Measurements from ENCODE around the gene CHST1.

The CHST1 gene, protein sequence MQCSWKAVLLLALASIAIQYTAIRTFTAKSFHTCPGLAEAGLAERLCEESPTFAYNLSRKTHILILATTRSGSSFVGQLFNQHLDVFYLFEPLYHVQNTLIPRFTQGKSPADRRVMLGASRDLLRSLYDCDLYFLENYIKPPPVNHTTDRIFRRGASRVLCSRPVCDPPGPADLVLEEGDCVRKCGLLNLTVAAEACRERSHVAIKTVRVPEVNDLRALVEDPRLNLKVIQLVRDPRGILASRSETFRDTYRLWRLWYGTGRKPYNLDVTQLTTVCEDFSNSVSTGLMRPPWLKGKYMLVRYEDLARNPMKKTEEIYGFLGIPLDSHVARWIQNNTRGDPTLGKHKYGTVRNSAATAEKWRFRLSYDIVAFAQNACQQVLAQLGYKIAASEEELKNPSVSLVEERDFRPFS

DNA sequence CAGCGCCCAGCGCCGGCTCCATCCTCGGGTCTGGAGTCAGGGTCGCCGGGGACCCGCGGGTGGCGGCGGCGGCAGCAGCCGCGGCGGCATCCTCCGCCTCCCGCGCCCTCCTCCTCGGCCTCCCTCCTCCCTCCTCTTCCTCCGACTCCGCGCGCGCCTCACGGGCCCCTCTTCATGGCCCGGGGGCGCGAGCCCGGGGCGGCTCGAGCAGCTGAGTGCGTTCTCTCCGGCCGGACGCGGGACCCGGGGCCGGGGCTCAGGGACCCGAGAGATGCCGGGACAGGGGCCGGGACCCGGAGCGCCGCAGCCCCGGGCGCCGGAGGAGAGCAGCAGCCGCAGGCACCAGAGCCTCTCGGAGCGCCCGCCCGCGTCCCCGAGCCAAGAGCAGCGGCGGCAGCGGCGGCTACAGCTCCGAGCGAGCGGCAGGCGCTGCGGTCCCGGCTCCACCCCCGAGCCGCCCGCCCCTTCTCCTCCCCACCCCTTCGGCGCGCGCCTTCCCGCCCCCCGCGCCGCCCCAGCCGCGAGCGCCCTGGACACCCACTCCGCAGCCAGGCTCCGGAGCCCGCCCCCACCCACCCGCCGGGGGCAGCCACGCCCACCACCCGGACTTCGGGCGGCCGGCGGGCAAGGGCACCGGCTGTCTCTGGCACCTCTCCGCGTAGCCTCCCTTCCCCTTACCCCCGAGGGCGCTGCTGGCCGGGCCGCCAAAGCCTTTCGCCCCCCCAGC is at the start of gene CHST1:
TSS of gene CHST1 (minus strand) at position 417 of the 727 bp plus-strand sequence. CDS start 14,699 bp downstream, outside the sequence.
- DNase-seq: peak; percentile 33 to 65

DNA sequence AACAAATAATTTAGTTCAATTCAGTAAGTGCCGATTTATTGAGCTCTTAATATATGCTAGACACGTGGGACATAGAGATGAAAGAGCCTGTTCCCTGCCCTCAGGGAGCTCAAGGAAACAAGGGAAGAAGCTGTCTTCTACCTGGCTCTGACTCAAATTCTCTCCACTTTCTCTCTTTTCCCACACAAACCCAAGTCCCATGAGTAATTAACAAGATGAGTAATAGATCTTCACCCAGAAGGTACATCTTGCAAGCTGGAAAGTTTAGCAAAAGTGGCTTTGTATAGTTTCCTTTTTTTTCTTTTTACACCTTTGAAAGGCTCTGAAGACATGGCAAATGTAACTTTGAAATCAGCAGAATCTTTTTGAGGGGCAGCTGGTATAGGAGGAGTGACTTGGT is 48.2 kb upstream of the CHST1 start:
- DNase-seq: no peak

DNA sequence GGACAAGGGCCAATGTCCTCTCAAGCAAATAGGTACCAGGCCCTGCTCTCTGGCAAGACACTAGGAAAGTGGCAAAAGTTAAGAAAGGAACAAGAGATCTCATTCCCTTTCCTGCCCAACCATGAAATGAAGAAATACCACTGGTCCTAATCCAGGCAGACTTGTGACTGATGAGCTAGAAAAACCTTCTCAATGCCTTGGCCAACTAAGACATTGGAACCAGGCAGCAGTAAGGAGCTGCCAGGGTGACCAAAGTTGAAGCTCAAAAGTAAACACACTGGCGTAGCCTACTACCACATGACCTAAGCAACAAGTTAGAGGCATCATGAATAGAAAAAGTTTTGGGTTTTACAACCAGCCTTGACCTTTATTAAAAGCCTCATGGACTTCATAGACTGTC is 45.1 kb upstream of the CHST1 start:
- DNase-seq: no peak

DNA sequence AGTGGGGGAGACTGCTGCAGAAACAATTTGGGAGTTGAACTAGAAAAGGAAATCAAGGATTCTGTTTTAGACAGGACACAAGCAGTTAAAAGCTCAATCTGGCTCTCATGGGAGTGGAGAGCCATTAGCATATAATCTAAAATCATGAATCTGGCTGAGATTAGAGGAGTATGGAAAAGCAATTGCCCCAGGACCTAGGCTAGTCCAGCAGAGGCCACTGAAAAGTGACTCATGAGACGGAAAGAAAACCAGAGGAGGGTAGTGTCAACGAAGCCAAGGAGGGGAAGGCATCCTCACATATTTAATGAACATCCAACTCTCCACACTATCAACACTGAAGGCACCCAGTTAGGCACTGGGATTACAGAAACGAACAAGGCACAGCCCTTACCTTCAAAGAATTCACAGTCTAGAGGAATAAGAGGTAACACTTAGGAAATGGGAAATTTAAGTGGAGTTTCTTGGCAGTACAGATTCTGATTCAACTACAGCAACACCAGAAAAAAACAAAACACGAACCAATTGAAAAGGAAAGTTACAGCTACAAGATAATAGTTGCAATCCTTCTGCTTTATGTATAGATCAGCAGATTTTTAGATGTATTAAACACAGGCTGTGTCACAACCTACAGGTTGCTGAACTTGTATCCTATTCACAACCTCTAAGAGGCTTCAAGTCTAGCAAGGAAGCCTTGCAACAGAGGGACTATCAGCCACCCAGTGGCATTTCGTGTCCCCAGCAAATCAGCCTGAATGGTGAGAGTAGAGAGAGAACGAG is 43.7 kb upstream of the CHST1 start:
- no peak for DNase-seq

DNA sequence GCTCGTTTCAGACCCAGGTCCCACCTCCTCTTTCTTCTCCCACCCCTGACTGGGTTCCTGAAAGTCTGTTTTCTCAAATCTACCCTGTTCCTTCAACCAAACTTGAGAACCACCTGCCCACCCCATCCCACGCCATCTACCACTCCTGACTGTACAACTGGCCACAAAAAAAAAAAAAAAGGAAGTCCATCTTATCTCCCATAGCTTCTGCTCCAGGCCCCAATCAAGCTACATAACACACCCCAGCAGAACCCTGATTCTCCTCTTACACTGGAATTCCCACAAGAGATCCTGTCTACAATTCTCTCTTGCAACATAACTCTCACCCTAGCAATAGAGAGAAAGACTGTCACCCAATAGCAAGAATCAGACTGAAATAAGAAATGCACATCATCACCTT is 39.2 kb upstream of the CHST1 start:
- no peak for DNase-seq

DNA sequence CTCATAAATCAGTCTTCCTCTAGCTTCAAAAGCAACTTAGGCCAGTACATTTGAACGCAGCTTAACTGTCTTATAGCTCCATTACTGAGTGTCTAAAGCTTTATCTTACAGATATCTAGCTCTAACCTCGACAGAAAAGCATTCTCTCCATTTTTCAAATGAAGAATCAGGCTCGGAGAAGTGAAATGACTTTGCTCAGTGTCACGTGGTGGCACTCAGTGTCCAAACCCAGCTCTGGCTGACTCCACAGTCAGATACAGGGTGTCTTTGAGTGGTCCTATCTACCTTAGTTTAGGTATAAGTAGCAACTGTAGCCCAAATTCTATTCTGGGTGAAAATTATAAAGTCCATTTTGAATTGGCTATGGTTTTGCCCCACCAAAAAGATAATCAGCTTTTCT is 38.7 kb upstream of the CHST1 start:
- no peak for DNase-seq

DNA sequence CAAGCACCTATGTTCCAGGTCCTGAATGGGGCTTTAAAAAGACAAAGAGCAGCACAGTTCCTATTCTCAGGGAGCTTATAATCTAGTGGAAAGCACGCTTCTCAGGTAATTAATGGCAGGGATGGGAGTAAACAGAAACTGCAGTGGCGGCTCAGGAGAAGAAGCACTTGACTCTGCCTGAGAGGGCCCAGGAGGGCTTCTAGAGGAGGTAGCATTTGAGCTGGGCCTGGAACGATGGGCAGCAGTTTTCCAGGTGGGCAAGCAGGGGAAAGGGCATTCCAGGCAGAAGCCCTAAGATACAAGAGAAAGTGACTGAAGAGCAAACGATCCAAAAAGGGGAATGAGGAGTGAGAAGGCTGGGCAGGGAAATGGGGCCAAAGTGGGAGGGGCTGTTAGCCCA is 37.1 kb upstream of the CHST1 start:
- no peak for DNase-seq

DNA sequence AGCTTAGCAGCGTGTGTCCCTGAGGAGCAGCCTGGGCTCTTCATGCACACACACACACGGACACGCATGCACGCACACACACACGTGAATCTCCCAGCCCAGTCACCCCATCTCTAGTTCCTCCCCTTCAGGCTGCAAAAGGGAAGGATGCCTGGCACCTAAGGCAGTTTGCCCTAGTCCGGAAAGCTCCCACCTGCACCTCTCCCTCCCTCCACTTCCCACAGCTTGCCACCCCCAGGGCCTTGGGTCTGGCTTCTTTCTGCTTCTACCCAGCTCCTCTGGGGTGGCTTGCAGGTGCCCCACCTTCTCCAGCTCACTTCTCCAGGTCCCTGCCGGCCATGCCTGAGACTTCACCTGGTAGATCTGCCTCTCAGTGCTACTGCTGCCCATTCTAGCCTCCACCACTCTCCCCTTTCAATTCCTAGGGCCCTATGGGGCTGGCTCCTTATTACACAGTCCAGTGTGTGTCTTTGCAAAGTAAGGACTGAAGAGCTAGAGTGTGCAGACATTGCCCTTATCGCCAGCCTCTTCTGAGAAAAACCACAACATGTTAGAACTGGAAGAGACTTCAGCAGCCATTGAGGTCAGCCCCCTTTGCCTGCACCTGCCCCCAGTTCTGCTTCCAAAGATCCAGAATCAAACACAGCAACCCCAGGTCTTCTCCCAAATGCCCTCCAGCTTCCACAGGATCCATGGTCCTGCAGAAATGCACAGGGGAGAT is 33.5 kb upstream of the CHST1 start:
- DNase-seq: no peak

DNA sequence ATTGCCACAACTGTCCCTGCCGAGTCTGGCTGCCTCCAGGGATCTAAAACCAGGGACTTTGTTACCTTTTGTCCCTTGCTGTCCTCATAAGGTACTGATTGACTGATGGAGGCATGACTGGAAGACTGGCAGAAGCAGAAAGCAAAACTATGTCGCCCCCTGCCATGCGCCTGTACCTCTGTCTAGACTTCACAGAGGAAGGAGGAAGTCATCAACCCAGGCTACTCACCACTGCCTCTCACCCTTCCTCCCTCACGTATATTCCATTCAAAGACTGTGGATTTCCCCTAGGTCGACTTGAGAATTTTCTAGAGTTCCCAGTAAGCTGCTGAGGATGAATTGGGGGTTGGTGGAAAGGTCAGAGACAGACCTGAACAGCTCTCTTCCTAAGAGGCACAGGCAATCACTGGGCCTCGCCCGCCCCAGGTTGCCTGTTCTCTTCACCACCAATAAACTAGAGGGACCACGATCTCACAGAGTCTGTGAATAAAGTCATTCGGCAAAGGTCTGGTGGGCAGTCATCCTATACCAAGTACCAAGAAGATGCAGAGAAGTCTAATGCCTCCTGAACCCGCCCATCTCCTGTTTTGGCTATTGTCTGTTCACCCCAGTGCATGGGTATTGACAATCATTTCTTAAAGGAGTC is 27.5 kb upstream of the CHST1 start:
- DNase-seq: no peak

DNA sequence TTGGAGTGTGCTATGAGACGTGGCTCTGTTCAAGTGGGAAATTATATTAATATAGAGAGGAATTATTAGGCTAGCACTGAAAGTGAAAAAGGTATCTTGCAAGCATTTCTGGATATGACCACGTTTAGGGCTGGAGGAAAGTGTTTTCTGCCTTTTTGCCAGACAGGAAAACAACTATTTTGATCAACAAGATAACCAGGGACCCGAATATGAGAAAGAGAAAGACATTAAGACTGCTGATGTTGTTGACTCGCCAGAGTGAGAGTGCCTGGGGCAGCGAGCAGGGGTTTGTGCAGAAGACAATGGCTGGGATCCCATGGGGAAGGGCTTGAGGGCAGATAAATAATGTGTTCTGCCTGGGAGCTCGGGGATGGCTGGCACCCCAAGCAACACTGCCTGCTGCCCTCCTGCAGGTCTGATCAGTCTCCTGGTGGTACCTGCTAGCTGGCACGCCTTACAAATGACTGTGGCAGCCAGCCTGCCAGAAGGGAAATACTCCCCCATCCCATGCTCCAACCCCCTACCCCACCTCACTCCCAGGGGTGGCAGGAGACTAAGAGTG is 23.1 kb upstream of the CHST1 start:
- no peak for DNase-seq

DNA sequence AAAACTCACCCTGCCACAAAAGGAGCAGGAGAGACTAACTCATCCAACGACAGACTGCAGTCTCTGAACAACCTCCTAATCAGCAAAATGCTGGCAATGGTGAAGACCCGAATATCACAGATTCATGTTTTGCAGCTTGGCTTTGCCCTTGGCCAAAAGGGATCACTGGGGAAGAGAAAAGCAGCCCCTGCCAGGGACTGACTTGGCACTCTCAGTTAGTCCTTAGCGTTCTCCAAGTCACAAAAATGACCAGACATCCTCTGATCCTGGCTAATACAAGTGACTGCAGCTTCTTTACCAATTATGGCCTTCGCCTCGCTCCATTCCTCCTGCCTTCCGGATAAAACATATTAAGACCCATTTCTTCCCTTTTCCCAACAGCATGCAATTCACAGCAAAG is 22.4 kb upstream of the CHST1 start:
- DNase-seq: no peak

DNA sequence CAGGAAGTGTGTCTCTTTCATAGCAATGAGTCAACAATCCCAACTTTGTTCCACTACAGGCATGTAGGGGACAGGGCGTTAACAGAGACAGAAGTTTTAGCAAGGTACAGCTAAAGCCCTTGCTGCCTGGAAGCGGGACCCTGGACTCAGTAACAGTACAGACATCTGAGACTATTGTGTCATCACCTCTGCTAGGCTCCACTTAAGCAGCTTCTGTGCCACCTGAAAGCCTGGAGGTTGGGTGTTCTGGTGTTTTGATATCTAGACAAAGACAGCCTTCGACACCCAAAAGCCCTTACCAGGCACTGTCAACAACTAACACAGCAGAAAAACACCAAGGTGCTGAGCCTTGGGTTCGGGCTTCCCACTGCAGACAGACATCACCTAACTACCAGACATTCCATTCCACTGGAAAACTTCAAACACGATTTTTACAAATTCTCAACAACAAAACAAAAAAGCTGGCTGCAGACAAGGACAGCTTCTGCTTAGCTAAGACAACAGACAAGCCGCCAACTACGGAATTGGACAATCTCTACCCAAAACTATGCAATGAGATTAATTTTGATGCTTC is 20.6 kb upstream of the CHST1 start:
- no peak for DNase-seq

DNA sequence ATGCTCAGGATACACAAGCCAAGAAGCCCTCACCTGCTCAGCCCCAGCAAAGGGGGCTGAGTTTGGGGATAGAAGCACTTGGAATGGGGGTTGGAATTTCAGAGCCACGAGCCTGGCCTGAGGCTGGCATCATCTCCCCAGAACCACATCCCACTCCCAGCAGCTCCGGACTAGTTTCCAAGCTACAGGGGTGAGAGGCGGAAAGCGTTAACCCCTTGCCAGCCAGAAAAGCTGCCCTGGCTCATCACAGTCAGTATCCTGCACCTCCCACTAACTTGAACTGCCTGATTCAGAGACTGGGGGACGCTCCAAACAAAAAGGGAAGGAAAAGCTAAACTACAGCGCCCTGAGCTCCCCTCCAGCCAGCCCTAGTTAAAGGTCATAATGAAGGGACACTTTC is 19.0 kb upstream of the CHST1 start:
- DNase-seq: no peak

DNA sequence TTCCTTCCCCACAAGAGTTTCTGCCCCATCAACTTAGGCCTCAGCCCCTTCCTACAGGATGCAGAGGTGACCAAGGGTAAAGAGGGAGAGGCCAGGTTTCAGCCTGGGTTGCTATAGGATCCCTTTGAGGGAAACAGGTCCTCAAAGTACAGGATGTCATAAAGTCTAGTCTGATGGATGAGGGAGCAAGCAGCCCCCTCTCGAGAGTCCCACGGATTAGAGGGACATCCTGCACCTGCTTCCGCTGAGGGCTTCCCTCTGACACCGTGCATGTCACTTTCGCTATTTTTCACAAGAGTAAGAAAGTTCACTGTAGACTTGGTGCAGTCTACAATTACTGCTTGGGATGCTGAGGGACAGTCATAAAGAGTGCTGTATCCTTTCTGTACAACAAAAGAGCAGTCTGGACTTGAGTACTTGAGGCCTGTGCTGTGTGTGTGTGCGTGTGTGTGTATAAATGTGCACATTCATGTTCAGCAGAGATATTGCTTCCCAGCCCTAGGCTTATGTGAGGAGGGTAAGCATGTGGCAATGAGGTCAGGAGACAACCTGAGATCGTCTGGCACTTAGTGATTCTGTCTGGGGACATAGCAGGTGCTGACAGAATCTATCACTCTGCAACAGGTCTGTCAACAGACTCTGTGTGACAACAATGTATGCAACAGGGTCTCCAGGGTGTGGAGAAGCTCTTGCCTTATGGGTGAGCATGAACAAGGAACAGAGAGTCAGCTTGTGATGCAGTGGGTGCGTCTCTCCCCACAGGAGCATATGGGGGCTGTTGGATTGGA is 18.0 kb upstream of the CHST1 start:
- DNase-seq: no peak

DNA sequence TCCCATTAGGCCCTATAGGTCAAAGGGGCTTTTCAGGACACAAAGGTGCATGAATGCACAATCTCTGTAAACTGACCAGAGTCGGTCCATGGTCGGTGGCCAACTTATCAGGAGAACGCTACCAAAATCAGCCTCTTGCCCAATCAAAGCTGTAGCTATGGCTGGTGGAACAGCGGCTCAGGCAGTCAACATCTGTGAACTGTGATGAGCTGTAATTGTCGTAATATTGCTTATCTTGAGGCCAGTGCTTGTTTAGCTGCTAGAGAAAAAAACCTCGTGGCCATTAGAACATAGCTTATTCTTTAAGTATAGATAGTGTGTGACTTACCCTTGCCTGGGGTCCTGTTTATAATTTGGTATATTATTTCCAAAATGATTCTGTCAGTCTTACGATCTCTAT is 14.4 kb upstream of the CHST1 start:
- no peak for DNase-seq

DNA sequence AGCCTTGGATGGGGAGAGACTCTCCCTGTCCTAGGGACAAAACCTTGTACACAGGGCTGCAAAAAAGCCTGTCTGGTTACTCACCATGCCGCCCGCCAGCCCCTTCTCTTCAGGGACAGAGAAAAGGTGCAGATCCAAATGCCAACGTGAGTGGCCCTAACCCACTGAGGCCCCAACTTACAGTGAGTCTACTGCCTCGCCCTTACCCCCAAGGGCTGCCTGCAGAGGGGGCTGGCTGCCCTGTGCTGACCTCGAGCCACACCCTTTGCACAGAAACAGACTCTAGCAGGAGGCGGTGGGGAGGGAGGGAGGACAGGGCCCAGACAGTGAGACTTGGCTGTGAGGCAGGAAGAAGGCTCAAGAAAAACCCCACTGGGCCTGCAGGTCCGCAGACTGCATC is 13.6 kb upstream of the CHST1 start:
- no peak for DNase-seq

DNA sequence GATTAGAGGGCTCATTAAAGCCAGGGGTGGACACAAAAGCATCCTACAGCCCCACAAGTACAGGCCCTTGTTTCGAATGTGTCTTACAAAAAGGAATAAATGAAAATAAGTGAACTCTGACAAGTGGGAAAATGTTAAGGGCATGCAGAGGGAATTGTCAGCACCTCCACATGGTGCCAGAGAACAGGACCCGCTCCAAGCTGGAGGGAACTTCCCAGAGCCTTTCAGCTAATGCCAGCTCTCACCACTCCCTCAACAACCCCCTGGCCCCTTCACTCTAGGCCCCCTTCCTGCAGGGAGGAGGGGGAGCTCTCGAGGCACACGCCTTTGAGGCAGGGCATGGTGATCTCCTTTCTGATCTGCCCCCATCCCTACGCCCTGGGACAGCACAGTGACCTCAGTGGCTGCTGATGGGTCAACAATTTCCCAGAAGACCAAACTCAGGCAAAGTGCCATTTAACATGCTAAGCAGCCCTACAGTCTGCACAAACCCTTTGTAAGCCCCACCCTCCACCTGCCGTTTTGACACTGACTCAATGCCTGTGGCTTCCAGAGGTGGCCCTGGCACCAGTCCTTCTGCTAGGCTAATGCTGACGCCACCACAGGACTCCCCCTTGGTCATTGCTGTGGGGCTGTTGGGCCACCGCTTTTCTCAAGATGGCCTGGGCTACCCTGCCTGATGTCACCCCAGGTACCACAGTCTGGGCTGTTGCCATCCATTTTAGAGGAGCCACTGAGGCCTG is 12.5 kb upstream of the CHST1 start:
- no peak for DNase-seq

DNA sequence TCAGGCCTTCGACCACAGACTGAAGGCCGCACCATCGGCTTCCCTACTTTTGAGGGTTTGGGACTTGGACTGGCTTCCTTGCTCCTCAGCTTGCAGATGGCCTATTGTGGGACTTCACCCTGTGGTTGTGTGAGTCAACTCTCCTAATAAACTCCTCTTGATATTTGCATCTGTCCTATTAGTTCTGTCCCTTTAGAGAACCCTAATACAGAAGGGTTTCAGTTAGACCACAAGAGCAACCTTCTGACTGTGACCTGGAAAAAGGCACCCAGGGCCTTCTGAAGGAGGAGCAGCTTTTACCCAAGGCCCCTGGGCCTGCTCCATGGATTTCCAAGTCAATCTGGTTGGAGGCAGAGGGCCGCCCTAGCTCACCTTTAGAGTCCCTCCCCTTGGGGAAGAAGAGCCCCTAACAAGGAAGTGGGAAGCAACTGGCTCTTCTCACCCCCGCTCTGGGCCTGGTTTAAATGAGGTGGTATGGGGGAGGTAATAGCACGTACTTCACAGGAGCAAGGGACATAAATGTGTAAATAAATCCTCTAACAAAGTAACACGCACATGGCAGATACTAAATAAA is 11.2 kb upstream of the CHST1 start:
- DNase-seq: no peak

DNA sequence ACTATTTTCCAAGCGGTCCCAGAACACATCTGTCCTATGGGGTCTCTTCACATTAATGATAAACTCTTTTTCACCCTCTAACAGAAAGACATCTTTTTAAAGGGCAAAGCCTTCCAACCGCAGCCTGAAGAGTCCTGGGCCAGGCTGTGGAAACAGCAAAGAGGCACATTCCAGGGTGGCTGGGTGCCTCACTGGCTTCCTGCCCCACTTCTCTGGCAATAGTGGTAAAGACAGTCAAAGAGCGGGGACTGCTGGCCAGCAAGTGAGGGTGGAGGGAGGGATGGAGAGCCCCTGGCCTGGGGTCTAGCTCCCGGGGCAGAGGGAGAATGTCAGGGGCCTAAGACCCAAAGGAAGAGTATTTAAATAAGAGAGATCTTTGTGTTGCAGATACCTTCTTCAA is 10.2 kb upstream of the CHST1 start:
- no peak for DNase-seq

Data from hippocampal formation (tissue), 2 donors.